Right ventricle myocardium inferior (tissue), 1 donor: ENCODE measurements around the gene EDA. TPM values are rescaled to one million over a fixed set of nuclear protein-coding genes. Genes with fewer than 3 reads are reported as not detected.
A peak's percentile ranks its signal among the peaks of the same experiment; 100 is the strongest.

Experiments used
- ATAC-seq: fragments of 200-7000 bp; cut with Tn5 transposase; one replicate; pipeline ENCODE4 v1.9.1; 2020; ENCODE audit warnings: mild to moderate bottlenecking, moderate library complexity
- DNase-seq: peaks from one replicate; pipeline ENCODE4 v3.0.0; 2021; ENCODE audit errors: missing footprints
- intact Hi-C: fragments of 100-400 bp; cut with DNase I; formaldehyde crosslinking; loops from one replicate; pipeline ENCODE4 v1.11.0; 2022
- microRNA-seq: library from miRNA; unstranded; fragments of <30 nt; microRNA quantifications from one replicate; pipeline ENCODE4 v1.2.0, GENCODE V29; 2020
- total RNA-seq: library from RNA; stranded (reverse); fragmentation: NEBNext Ultra II Directional; extraction: Animal tissue kit (Norgen Biotek cat#: 25700); gene quantifications from one replicate; pipeline ENCODE4 v1.2.1, GENCODE V29; 2021
- donor health status: DM: no; HTN: yes; CAD: no; lungs with severe emphysema.

Gene EDA
- total RNA-seq, 1 donor from 2014 or later: 12.4 TPM

- DNase-seq (no peak), ATAC-seq (no peak)
- intact Hi-C loops: no loop called here
These were observed 472.8 kb downstream of the EDA start for GRCh38 chrX:70088751-70089150.

Small RNA genes lying within 50 kb of the gene (microRNA-seq; reads per million reads assigned to microRNA genes)
- gene MIR676: 21.7 reads per million, percentile 35 among the genes with 10 or more reads in this experiment

Other genes with a start within 250 kb of the EDA start
- 41.1 TPM for gene NALF2, start 111.8 kb upstream of the EDA start, total RNA-seq